Stimulated activated CD4-positive, alpha-beta T cell treated with anti-CD3 and anti-CD28 coated beads, TNF-alpha, amount 100 ng/mL, for 24 hours (primary cell): ENCODE data around the gene IL32.

Source experiments
- DNase-seq, 3 experiments: peaks; one replicate each; pipeline ENCODE4 v3.0.0-alpha.2; 2020; ENCODE audit warnings: low read depth in 3 of 3

Gene IL32

DNA sequence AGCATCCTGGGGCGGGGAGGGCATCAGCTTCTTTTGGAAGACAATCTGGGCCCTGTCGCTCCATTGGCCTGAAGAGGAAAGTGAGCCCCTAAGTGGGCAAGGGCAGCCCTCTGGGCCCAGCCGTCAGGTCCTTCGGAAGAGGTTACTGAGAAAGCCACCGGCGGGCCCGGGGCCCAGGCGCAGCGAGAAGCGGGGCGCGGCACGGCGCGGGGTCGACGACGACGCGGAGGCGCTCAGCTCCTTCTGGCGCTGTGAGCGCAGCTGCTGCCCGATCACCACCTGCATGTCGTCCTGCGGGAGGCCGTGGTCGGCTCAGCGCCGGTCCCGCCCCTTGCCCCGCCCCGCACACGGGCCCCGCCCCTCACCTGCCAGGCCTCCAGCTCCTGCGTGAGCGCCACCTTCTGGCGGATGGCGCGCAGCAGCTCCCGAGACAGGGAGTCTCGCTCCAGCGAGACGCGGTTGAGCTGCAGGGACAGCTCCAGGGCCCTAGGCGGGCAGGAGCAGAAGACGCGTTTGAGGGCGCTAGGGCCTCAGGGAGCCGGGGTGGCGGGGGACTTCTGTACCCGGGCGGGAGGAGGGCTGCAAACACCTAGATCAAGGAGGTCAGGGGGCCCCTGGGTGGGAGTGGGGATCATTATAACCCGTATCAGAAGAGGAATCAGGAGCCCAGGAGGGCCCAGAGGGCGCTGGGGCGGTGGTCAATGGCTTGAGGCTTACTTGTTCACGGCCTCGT is 37.3 kb upstream of the IL32 start:
- DNase-seq: peak; percentile 76 to 89 (median 80)

DNA sequence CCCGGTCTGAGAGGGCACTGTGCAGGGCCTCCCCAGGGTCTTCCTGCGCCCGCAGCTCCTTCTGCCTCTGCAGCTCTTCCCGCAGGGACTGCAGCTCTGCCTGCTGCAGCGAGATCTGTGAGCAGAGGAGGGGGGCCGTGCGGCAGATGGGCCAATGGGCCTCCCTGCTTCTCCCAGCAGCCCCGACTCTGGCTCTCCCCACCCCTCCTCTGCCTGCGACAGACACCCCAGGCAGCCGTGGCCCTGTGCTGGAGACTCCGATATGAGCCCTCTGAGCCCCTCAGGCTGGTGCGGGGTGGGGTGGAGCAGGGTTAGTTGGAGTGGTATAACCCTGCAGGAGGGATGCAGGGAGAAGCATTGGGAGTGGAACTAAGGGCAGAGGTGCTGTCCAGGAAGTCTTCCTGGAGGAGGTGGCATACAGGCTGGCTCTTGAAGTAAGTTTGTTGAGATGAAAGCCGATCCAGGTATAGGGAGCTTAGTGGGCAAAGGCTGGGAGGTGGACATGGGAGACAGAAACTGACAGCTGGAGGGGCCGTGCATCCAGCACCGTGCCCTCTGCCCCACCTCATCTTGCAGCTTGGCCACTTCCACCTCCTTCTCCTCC is 36.6 kb upstream of the IL32 start:
- DNase-seq: no peak

DNA sequence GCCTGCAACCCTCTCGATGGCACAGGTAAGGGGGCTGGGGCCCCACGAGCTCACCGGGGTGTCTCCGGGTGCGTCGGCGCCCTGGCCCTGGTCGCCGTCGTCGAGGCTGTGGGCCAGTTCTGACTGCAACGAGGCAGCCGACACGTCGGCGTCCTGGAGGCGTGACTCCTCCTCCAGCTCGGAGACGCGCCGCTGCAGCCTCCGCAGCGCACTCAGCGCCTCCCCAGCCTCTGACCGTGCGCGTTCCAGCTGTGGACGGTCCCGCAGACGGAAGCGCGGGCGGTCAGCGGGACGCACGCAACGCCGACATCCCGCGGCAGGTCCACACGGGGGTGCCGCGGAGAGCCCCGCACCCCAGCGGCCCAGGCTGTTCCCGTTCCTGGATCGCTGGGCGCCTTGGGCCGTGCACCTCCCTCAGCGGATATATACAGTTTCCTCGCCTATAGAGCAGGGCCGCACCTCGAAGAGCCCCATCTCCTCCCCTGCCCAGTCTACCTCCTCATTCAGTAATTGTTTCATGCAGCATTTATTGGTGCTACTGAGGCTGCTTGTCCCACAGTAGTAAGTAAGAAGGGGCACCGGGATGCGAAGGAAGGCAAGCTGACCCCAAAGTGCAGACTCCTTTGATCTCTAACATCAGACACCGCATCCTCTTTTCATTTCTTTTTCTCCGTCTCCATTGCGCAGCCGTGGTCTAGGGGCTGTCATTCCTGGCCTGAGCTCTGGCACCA is 35.8 kb upstream of the IL32 start:
- peak in 1 of 3 experiments; percentile 59 for DNase-seq

DNA sequence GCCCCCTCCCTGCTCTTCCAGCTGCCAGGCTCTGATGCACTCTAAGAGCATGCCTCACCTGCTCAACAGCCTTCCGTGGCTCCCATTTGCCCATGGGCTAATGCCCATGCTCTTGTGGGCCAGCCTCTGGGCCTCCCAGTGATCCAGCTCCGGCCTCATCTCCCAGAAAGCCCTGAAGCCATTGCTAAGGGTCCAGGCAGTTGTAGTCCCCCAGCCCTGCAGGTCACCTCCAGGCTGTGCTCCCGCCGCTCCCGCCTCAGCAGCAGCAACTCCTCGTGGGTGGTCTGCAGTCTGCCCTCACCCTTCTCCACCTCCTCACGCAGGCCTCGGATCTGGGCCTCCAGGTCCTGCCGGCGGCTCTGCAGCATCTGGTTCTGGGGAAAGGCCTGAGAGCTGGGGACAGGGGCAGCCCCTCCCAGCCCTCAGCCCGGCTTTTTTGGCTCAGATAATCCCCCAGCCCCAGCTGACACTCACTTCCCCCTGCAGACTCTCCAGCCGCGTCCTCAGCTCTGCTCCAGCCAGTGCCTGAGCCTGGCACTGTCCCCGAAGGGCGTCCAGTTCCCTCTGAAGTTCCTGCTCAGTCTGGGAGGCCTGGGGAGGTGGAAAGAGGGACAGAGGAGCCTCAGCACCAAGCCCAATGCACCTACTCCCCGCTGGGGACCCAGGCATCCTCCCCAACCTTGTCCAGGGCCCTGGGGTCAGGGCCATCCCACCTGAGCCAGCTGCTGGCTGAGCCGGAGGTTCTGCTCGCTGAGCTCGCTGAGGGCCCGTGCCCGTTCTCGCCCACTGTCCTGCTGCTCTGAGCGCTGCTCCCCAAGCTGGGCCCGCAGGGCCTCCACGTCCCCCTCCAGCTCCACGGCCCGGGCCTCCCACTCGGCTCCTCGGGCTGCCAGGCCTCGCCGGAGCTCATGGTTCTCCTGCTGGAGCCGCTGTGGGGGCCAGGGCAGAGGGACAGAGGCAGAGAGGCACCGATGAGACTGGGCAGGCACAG is 34.9 kb upstream of the IL32 start:
- no peak for DNase-seq

DNA sequence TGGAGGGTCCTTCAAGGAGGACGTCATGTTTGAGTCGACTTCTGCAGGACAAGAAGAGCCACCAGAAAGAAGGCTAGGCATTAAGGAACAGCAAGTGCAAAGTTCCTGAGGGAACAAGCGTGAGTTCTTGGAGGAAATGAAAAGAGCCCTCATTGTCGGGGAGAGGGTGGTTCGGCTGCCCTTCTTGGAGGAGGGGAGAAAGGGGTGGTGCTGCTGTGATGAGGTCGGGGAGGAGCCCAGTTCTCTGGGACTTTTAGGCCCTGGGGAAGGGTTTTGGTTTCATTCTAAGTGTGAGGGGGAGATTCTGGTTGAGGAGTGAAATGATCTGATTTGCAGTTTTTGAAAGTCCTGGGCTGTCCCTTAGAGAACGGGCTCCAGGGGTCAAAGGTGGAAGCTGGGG is 32.8 kb upstream of the IL32 start:
- DNase-seq: no peak

DNA sequence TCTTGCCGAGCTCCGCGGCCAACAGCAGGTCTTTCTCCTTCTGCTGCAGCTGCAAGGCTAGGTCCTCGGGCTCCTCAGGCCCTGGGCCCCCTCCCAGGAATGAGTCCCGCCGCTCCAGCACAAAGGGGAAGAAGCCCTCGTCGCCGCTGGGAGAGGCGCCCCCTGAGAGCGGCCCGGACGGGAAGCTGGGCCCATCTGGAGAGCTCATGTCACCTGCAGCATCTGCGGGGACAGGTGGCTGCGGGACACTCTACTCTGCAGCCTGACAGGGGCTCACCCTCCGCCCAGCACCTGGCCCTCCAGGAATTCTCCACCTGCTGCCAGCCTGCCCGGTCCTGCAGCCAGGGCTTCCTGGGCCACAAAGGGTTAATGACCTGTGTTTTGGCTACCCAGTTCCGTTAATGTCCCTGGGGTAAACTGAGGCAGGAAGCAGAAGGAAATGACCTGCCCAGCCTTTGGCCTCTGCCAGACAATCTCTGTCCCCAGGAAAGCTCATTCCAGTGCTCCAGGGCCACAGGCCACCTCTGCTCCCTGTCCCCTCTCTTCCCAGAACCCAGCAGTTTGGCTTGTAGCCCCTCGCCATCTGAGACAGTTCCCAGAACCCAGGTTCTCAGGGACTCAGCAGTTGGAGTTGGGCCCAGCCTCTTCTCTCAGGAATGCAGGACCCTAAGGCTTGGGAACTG is 30.0 kb upstream of the IL32 start:
- no peak for DNase-seq

DNA sequence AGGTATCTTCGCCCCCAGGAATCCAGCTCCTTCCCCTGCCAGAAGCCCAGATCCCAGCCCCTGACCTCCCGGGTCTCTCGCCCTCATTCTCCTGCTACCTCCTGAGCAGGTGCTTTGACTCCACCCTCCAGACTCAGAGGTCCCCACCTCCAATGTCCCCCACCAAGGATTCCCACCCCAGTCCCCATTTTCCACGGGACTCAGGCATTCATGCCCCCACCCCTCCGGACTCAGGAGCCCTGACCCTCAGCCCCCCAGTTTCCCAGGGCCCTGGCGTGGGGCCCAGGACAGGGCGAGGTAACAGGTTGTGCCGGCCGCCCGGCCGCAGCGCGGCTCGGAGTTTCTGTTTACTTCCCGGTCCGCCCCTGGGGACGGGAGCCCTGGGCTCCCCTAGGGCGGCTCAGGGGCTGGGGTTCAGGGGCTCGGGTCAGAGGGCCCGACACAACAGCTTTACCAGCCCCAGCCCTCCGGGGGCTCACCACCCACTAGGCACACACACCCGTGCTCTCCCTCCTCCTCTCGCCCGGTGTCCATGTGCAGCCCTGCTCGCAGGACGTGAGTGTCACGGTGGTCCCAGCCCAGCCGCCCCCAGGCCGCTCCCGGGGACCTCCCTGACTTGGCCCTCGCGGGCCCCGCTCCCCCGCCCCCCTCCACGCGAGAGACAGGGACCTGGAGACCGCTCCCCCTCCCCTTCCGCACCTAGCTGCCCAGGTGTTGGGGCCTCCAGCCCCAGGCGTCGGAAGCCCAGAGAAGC is 29.3 kb upstream of the IL32 start:
- no peak for DNase-seq

DNA sequence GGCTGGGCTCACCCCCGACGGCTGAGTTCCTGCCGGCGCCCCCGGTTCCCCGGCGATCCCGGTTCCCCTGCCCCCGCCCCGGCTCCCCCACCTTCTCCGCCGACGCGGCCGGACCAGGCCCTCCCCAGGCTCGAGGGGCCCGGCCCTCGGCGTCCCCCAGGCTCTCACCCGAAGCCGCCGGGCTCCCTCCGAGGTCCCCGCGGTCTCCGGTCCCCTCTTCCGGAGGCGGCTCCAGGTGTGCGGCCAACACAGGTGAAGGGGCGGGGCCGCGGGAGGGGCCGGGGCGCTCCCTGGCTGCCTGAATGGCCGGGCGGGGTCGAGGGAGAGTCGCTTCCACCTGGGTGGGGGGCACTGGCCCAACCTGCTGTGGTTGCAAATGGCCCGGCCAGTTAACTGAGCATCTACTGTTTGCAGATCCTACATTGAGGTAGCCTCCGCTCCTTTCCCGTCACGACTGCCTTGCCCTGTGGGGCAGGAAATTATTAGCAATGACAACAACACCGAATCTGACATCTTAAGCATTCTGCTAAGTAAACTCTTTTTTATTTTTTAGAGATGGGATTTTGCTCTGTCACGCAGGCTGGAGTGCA is 28.6 kb upstream of the IL32 start, which contains the start of gene BICDL2:
Gene BICDL2 (minus strand): TSS at position 219 of the 590 bp plus-strand sequence. CDS start 1,448 bp downstream, outside the sequence.
- DNase-seq: no peak

DNA sequence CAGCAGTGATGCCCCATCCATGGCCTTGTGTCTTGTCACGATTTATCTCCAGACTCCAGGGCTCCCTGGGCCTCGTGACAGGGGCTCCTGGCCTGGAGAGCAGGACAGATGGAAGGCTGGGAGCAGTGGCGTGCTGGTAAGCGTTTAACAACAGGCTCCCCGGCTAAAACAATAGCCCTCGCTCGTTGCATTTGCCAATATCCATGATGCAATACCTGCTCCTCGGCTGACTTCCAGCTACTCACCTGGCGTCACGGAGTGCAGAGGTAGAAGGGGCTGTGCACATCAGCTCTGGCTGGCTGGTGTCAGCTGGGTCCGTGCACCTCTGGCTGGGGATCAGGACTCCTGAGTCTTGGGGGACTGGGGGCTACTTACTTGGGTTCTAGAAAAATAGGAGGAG is 27.2 kb upstream of the IL32 start:
- DNase-seq: no peak

DNA sequence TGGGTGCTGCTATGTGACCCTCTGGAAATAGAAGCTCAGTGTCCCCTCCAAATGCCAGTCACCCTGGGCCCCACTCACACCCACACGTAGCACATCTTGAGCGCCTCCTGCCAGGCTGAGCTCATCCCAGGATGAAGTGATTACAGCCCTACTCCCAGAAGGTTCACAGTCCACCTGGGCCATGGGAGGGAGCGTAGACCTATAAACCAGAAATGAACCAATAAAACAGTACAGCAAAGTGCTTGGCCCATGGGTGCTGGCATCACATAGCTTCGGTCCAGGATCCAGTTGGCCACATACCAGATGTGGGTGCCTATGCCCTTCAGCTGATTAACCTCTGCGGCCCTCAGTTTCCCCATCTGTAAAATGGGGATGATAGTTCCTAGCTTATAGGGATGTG is 26.5 kb upstream of the IL32 start:
- DNase-seq: no peak

DNA sequence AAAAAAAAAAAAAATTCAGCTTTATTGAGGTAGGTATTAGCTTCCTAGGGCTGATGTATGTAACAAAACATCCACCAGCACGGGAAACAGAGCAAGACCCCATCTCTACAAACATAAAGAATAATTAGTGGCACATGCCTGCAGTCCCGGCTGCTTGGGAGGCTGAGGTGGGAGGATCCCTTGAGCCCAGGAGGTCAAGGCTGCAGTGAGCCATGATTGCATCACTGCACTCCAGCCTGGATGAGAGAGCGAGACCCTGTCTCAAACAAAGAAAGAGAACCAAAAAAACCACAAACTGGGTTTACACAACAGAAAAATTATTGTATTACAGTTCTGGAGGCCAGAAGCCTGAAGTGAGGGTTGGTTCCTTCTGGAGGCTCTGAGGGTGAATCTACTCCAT is 23.1 kb upstream of the IL32 start:
- no peak for DNase-seq

DNA sequence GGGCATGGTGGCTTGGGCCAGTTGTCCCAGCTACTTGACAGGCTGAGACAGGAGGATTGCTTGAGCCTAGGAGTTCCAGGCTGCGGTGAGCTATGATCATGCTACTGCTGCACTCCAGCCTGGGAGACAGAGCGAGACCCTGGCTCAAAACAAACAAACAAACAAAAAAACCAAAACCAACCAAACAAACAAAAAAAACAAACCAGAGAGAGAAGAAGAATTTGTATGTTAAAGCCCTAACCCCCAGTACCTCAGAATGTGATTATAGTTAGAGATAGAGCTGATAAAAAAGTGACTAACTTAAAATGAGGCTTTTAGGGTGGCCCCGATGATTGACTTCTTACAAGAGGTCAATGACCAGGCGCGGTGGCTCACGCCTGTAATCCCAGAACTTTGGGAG is 20.7 kb upstream of the IL32 start:
- no peak for DNase-seq

DNA sequence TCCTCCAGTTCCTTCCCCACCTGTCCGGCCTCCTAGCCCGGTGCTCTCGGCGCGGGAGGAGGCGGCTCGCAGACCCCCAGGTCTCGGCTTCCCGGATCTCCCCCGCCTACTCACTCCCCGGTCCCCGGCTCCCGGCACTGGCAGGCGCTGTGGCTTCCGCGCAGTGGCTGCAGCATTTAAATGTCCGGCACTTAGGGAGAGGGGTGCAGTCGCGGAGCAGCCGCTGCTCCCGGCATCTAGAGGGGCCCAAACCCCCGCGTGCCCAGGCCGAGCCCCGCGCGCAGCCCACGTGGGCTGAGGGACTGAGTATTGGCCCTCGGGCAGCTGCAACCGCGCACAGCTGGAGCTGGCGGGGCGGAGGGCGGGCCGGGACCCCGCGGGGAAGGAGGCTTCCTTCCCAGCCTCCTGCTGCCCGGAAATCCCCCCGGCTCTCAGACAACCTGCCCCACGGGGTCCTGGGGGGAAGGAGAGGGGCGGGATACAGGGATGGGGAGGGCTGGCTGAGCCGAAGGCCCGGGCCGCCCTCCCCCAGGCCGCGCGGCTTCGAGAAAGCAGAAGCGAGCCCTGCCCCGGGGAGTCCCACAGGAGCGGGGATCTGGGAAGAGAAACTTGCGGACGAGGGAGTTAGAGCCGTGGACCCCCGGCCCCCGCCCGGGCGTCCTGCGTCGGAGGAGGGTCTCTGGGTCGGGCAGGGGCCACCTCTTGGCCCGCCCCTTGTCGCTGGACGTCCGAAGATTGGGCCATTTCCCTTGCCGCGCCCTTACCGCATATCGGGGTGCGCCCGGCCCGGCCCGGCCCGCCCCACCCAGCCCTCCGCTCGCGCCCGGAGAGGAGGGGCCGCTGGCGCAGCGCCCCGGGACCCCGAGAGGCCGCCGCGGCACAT is 19.4 kb upstream of the IL32 start, which contains the start of gene MMP25:
Gene MMP25 (plus strand): TSS at position 804 of the 883 bp plus-strand sequence. CDS start 357 bp downstream, outside the sequence.
- no peak for DNase-seq

DNA sequence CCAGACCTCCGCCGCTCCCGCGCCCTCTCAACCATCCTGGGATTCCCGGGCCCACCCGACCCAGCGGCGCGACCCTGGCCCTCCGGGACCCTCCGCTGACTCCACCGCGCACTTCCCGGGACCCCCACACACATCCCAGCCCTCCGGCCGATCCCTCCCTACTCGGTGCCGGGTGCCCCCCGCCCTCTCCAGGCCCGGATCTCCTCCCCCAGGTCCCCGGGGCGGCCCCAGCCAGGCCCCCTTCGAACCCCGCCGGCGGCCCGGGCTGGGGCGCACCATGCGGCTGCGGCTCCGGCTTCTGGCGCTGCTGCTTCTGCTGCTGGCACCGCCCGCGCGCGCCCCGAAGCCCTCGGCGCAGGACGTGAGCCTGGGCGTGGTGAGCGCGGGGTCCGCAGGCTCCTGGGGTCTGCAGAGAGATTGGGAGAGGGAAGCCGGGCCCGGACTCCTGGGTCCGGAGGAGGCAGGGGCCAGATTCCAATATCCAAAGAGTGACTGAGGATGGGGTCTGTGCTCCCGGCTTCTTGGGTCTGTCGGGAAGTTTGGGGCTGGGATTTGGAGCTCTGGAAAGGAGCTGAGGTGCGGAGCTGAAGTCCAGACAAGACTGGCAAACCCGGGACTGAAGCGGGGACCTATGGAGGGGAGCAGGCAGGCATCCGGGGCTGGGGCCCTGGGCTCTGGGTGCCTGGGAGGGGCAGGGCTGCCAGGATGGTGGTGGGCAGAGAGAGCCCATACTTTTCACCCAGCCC is 18.6 kb upstream of the IL32 start:
- no peak for DNase-seq

DNA sequence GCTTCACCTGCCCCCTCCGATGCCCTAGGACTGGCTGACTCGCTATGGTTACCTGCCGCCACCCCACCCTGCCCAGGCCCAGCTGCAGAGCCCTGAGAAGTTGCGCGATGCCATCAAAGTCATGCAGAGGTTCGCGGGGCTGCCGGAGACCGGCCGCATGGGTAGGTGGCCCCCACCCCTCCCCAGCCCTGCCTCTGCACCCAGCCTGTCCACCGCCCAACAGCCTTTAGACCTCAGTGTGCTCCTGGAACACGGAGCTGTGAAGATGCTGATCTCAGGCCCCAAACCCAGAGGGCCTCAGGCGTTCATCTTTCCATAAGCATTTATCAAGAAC is 18.1 kb upstream of the IL32 start:
- DNase-seq: no peak

DNA sequence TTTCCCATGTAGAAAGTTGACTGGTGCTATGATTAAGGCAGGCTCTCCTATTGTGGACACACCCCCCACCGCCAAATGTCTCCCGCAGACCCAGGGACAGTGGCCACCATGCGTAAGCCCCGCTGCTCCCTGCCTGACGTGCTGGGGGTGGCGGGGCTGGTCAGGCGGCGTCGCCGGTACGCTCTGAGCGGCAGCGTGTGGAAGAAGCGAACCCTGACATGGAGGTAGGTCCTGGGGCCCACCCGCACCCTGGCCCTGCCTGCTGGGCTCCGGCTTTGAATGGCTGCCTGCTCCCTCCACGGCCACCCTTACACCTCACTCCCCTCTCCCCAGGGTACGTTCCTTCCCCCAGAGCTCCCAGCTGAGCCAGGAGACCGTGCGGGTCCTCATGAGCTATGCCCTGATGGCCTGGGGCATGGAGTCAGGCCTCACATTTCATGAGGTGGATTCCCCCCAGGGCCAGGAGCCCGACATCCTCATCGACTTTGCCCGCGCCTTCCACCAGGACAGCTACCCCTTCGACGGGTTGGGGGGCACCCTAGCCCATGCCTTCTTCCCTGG is 15.4 kb upstream of the IL32 start:
- no peak for DNase-seq

DNA sequence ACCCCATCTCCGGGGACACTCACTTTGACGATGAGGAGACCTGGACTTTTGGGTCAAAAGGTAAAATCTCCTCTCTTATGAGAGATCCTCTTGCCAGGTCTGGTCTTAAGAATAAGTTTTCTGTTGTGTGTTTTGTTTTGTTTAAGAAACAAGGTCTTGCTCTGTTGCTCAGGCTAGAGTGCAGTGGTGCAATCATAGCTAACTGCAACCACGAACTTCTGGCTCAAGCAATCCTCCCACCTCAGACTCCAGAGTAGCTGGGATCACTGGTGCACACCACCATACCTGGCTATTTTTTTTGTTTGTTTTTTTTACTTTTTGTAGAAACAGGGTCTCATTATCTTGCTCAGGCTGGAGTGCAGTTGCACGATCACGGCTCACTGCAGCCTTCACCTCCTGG is 15.0 kb upstream of the IL32 start:
- DNase-seq: no peak

DNA sequence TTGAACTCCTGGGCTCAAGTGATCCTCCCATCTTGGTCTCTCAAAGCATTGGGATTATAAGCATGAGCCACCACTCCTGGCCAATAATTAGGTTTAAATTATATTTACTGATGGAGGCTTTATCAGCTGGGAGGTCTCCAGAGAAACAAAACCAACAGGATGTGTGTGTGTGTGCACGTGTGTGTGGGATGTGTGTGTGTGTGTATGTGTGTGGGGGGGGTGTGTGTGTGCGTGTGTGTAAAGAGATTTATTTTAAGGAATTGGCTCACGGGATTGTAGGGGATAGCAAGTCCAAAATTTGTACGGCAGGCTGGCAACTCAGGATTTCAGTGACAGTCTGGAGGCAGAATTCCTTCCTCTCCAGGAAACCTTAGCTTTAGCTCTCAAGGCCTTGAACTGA is 14.4 kb upstream of the IL32 start:
- no peak for DNase-seq
